ENCODE data around the gene CRELD1.
A peak's percentile ranks its signal among the peaks of the same experiment; 100 is the strongest.
"Not testable (repeated sequence)": the region's sequence is repeated elsewhere in the genome, so short reads cannot be mapped to it uniquely, and the experiment has no call there.

The CRELD1 gene

DNA sequence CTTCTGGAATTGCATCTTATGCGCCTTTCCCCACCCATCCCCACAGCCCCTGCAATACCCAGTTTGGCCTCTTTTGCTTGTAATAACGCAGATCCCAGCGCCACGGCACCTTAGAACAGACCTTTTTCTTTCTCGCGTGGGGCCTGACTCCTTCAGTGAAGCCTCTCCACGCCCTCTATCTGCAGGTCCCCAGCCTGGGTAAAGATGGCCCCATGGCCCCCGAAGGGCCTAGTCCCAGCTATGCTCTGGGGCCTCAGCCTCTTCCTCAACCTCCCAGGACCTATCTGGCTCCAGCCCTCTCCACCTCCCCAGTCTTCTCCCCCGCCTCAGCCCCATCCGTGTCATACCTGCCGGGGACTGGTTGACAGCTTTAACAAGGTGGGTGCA is 594 bp downstream of the CRELD1 start:
- peak overlapping the region; percentile 81 for H3K4me3 ChIP-seq (ENCODE audit: low read depth, low read length)

DNA sequence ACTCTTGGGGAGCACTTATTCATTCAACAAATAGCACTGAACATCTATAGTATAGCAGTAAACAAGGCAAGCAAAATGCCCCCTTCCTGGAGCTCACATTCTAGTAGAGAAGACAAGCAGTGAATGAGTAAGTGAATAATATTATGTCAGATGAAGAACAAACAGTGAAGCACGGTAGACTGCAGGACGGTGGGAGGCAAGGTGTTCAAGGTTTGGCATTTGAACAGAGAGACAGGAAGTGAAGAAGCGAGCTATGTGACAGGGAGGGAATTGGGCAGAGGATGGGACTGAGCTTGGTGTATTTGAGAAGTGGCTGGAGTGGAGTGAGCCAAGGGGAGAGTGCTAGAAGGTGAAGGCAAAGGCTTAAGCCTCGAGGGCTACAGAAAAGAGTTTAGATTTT is 1.4 kb downstream of the CRELD1 start:
- H3K4me3 ChIP-seq (ENCODE audit: low read depth, low read length), result no peak overlapping the region

- no peak overlapping the region for H3K4me3 ChIP-seq (ENCODE audit: low read depth, low read length)
Measured at GRCh38 chr3:9935966-9936510, 2.4 kb downstream of the CRELD1 start.

- no peak overlapping the region for H3K4me3 ChIP-seq (ENCODE audit: low read depth, low read length)
Measured at GRCh38 chr3:9937486-9938238, 4.0 kb downstream of the CRELD1 start.

DNA sequence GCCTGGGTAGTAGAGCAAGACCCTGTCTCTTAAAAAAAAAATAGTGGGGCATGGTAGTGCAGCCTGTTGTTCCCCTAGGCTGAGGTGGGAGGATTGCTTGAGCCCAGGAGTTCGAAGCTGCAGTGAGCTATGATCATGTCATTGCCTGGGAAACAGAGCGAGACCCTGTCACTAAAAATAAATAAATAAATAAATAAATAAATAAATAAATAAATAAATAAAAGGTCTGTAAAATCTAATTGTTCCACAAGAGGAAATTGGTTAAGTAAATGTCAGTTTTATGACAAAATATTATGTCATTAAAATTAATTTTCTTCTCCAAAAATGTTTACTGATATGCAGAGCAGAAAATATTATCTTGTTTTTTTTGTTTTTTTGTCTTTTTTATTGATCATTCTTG is 5.3 kb downstream of the CRELD1 start:
- no peak overlapping the region for H3K4me3 ChIP-seq (ENCODE audit: low read depth, low read length)

- not testable (repeated sequence) for H3K4me3 ChIP-seq (ENCODE audit: low read depth, low read length)
Measured at GRCh38 chr3:9939906-9940305, 6.3 kb downstream of the CRELD1 start.

GRCh38 chr3:9940746-9941145 is 7.1 kb downstream of the CRELD1 start:
- H3K4me3 ChIP-seq (ENCODE audit: low read depth, low read length), result no peak overlapping the region

DNA sequence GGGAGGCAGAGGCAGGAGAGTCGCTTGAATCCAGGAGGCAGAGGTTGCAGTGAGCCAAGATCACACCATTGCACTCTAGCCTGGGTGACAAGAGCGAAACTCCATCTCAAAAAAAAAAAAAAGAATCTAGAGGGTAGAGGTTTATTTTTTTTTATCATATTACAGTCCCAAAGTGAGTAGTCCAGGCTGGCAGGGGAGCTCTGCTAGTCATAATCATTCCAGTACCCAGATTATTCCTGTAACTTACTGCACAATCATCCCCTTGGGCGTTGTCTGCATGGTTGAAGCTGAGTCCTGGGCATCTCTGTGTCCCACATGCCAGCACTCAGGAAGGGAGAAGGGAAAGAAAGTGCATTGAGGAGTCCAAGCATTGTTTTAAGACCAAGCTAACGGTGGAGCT is 8.5 kb downstream of the CRELD1 start:
- no peak overlapping the region for H3K4me3 ChIP-seq (ENCODE audit: low read depth, low read length)

- no peak overlapping the region for H3K4me3 ChIP-seq (ENCODE audit: low read depth, low read length)
Measured at GRCh38 chr3:9942934-9943690, 9.5 kb downstream of the CRELD1 start.

DNA sequence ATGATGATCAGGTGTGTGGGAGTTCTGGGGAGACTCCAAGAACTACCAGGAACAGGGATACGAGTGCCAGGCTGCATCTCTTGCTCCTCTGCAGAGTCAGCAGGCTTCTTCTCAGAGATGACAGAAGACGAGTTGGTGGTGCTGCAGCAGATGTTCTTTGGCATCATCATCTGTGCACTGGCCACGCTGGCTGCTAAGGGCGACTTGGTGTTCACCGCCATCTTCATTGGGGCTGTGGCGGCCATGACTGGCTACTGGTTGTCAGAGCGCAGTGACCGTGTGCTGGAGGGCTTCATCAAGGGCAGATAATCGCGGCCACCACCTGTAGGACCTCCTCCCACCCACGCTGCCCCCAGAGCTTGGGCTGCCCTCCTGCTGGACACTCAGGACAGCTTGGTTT is 10.6 kb downstream of the CRELD1 start:
- no peak overlapping the region for H3K4me3 ChIP-seq (ENCODE audit: low read depth, low read length)

DNA sequence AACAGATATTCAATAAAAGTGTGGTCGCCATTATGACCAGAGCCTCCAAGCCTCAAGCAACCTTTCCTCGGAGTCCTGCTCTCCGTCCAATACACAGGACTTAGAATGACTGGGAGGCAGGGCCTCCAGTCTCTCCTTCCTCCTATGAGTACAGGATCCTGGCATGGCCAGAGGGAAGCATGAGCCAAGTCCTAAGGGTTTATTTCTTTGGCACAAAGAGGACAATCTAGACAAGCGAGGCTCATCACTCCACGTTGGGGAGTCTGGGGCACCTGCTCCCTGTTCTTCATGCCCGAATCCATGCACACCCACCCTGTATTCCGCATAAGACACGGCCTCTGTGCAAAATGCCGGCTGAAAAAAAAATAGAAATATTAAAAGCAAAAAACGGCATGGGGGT is 11.7 kb downstream of the CRELD1 start:
- H3K4me3 ChIP-seq (ENCODE audit: low read depth, low read length), result no peak overlapping the region

DNA sequence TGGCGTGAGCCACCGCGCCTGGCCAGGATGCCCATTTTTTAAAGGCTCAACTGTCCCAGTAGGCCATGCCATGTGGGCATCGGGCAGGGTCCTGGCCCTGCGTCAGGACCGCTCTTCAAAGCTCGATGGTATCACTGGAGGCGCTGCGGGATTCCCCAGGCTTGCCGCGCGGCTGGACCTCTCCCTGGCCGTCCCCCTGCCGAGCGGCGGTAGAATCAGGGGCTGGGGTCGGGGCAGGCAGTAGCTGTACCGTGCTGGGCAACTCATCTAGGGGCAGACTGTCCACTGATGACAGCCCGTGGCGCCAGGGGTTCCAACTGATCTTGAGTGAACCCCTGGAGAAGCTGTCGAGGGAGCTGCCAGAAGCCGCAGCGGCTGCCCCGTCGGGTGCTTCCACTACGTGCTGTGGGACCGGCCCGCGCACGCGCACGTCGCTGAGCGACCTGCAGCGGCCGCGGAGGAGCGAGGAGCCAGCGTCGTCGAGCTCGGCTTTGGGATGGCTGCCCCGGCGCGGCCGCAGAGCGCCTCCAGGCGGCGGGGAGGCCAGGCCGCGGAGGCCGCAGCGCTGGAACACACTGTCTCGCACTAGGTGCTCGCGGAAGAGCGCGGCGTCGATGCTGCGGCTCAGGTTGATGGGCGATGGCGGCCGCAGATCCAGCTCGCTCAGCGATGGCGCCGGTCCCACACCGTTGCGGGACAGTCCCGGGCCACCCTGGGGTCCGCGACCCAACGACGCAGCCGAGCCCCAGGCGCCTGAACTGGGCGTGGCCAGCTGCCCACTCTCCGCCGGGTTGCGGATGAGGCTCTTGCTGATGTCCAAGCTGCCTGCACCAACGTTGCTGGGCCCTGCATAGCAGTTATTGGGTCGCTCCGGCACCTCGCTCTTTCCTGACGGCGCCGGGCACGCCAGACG is 12.7 kb downstream of the CRELD1 start:
- H3K4me3 ChIP-seq (ENCODE audit: low read depth, low read length), result peak overlapping the region; percentile 56

GRCh38 chr3:9947025-9947995 is 13.7 kb downstream of the CRELD1 start:
- peak overlapping the region; percentile 56 for H3K4me3 ChIP-seq (ENCODE audit: low read depth, low read length)

DNA sequence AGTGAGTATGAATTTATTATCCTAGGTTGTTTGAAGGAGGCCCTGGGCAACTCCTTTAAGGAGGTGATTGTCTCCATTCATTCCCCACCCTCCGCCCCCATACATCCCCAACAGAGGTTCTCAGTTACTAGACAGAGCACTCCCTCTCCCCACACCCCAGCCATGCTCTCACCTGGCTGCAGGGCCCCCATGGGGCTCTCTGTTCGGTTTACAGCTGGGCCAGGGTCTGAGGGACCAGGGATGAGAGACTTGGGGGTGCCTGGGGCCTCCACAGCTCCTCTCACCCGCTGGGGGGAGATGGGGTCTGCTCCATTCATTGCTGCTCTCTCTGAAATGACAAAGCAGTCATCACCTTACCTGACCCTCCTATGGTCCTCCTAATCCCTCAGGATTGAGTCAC is 15.0 kb downstream of the CRELD1 start:
- no peak overlapping the region for H3K4me3 ChIP-seq (ENCODE audit: low read depth, low read length)

DNA sequence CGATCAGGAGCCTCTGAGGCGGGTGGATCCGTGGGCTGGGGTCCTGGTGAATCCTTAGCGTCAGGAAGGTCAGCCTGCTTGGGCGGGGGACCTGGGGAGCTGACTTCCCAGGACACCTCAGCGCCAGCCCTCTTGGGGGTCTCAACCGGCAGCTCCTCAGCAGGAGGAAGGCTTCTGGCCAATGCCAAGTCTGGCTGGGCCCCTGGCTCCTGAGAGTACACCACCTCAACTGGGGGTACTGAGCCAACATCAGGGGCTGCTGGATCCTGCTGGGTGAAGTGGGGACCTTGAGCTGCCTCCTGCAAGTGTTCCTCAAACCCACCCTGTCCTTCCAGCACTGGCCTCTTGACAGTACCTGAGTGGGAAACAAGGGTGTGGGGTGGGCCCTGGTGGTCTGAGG is 15.5 kb downstream of the CRELD1 start:
- H3K4me3 ChIP-seq (ENCODE audit: low read depth, low read length), result no peak overlapping the region

- H3K4me3 ChIP-seq (ENCODE audit: low read depth, low read length), result no peak overlapping the region
Measured at GRCh38 chr3:9949626-9950025, 16.0 kb downstream of the CRELD1 start.

GRCh38 chr3:9951126-9951525 is 17.5 kb downstream of the CRELD1 start:
- H3K4me3 ChIP-seq (ENCODE audit: low read depth, low read length), result peak overlapping the region; percentile 76

GRCh38 chr3:9951598-9951961 is 17.9 kb downstream of the CRELD1 start:
- peak overlapping the region; percentile 76 for H3K4me3 ChIP-seq (ENCODE audit: low read depth, low read length)

DNA sequence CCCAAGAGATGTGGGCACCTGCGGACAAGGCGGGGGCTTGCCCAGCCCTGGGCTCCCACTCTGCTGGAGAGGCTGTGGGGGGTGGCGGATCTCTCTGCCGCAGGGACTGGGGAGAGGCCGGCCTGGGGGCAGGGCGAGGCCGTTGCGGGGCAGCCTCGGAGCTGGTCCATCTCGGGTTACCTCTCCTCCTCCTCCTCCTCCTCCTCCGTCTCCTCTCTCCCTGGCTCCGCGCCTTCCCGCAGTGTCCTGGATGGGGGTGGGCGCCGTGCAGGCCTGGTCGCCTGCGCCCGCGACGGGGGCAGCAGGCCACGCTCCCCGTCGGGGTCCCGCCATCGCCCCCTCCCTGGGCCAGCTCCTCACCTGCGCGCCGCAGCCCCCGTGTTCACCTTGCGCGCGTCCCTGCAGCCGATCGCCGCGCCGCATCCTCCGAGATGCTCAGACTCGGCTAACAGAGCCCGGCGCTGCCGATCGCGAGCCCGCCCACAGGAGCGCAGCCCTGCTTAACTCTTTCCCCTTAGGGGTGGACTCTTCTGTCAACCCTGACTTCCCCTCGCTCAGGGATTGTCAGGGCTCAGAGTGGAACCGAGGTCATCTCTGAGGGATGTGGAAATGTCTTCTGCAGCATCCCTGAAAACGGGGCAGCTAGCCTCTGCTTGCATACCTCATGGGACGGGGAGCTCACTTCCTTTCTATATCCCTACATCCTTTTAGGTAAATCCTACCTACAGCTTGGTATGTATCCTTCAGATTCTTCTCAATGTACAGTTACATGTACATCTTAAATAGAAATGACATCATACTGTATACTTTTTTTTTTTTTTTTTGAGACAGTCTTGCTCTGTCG is 18.6 kb downstream of the CRELD1 start, which contains the start of gene PRRT3:
Gene PRRT3, minus strand, starts transcription at position 447 of the 844 bp plus-strand sequence. CDS start 2,293 bp downstream, outside the sequence.
- peak within 1 kb of the TSS; percentile 76 for H3K4me3 ChIP-seq (ENCODE audit: low read depth, low read length)

All from iPS-11a (cell line).